ENCODE results near the gene BRD8. TPM values are rescaled to one million over a fixed set of nuclear protein-coding genes. Genes with fewer than 3 reads are reported as not detected.

The BRD8 gene
- total RNA-seq, 6 donors from 2014 or later = 26.9 to 210 (median 47.6) TPM

- H3K4me1 ChIP-seq = peaks cover 0 to 10% (median 1%) of the 10 kb centered on the region in 4 donors
- no peak overlapping the region for H3K27ac ChIP-seq
- H3K9me3 ChIP-seq = no peaks in the 10 kb centered on the region
- no peaks in the 10 kb centered on the region for H3K36me3 ChIP-seq
- no peak for ATAC-seq (ENCODE audit: low FRiP score in 2 of 2)
- H3K27me3 ChIP-seq = no peaks in the 10 kb centered on the region
- TF ChIP-seq CTCF (IDR thresholded peaks at IDR 0.05) (no peak), EP300 (IDR thresholded peaks at IDR 0.05) (no peak), POLR2AphosphoS5 (IDR thresholded peaks at IDR 0.05) (no peak), POLR2A (IDR thresholded peaks at IDR 0.05) (no peak)
- peak overlapping the region in 3 of 4 donors; percentile 60 to 61 (median 61) for H3K4me3 ChIP-seq
- 44 to 52% methylated on average over 3 of the region's 3 CpGs for WGBS, 2 donors
- DNase-seq = no peak
Measured at GRCh38 chr5:138139781-138140090, 38.7 kb downstream of the BRD8 start.

GRCh38 chr5:138138949-138139780 lies 39.3 kb downstream of the BRD8 start, which contains the start of gene NME5:
Gene NME5, minus strand, starts transcription at chr5:138139428. Its CDS starts 648 bp downstream, at chr5:138138780.
- Histone ChIP-seq H3K27ac (peak within 1 kb of the TSS in 2 of 4 donors; percentile 35 to 49), H3K4me1 (peaks cover 0 to 10% (median 1%) of the 10 kb centered on the region in 4 donors), H3K27me3 (no peaks in the 10 kb centered on the region), H3K36me3 (no peaks in the 10 kb centered on the region), H3K4me3 (peak within 1 kb of the TSS in 3 of 4 donors; percentile 60 to 61 (median 61)), H3K9me3 (no peaks in the 10 kb centered on the region)
- TF ChIP-seq CTCF (IDR thresholded peaks at IDR 0.05) = no peak
- TF ChIP-seq POLR2A (IDR thresholded peaks at IDR 0.05) = peak in 1 of 4 donors; percentile 20
- no peak for TF ChIP-seq POLR2AphosphoS5 (IDR thresholded peaks at IDR 0.05)
- ATAC-seq (ENCODE audit: low FRiP score in 2 of 2) (peak; percentile 76 to 84), DNase-seq (peak; percentile 70 to 83)
- WGBS, 2 donors = 12% methylated on average over 25 to 30 of the region's 31 CpGs

- ATAC-seq (ENCODE audit: low FRiP score in 2 of 2) = no peak
- no peak for DNase-seq
- H3K36me3 ChIP-seq = no peaks in the 10 kb centered on the region
- no peaks in the 10 kb centered on the region for H3K9me3 ChIP-seq
- no peak overlapping the region for H3K4me3 ChIP-seq
- H3K4me1 ChIP-seq = no peaks in the 10 kb centered on the region
- TF ChIP-seq CTCF (IDR thresholded peaks at IDR 0.05) = no peak
- 90 to 91% methylated on average over 7 of the region's 7 CpGs for WGBS, 2 donors
- H3K27ac ChIP-seq = no peak overlapping the region
- H3K27me3 ChIP-seq = no peaks in the 10 kb centered on the region
Measured at GRCh38 chr5:138132543-138132942, 45.9 kb downstream of the BRD8 start.

- Histone ChIP-seq H3K4me1 (no peaks in the 10 kb centered on the region), H3K9me3 (no peaks in the 10 kb centered on the region), H3K36me3 (no peaks in the 10 kb centered on the region), H3K27ac (no peak overlapping the region), H3K27me3 (no peaks in the 10 kb centered on the region), H3K4me3 (no peak overlapping the region)
- 93 to 98% methylated on average over 6 of the region's 6 CpGs for WGBS, 2 donors
- no peak for ATAC-seq (ENCODE audit: low FRiP score in 2 of 2)
- no peak for DNase-seq
- no peak for TF ChIP-seq CTCF (IDR thresholded peaks at IDR 0.05)
- no peak for TF ChIP-seq EP300 (IDR thresholded peaks at IDR 0.05)
- no peak for TF ChIP-seq POLR2AphosphoS5 (IDR thresholded peaks at IDR 0.05)
- no peak for TF ChIP-seq POLR2A (IDR thresholded peaks at IDR 0.05)
Measured at GRCh38 chr5:138129347-138129746, 49.1 kb downstream of the BRD8 start.

- Histone ChIP-seq H3K27me3 (no peaks in the 10 kb centered on the region), H3K9me3 (no peaks in the 10 kb centered on the region), H3K27ac (no peak overlapping the region), H3K4me3 (no peak overlapping the region), H3K4me1 (no peaks in the 10 kb centered on the region), H3K36me3 (no peaks in the 10 kb centered on the region)
- TF ChIP-seq CTCF (IDR thresholded peaks at IDR 0.05) (no peak), POLR2A (IDR thresholded peaks at IDR 0.05) (no peak), POLR2AphosphoS5 (IDR thresholded peaks at IDR 0.05) (no peak), EP300 (IDR thresholded peaks at IDR 0.05) (no peak)
- 52% methylated on average over 5 of the region's 5 CpGs for WGBS, 2 donors
- DNase-seq (no peak), ATAC-seq (ENCODE audit: low FRiP score in 2 of 2) (no peak)
Measured at GRCh38 chr5:138128334-138128733, 50.1 kb downstream of the BRD8 start.

Data from upper lobe of left lung (tissue), 6 donors.